ENCODE measurements around the gene SYS1.

GRCh38 chr20:45405571-45406259, 42.8 kb downstream of the SYS1 start:
- TF ChIP-seq CTCF (IDR thresholded peaks at IDR 0.05), result no peak
- no peak for TF ChIP-seq POLR2A (IDR thresholded peaks at IDR 0.05)
- TF ChIP-seq EP300 (IDR thresholded peaks at IDR 0.05), result no peak
